ENCODE results near the gene YTHDF2. TPM values are rescaled to one million over a fixed set of nuclear protein-coding genes. Genes with fewer than 3 reads are reported as not detected.
A peak's percentile ranks its signal among the peaks of the same experiment; 100 is the strongest.
"Not testable (repeated sequence)": the region's sequence is repeated elsewhere in the genome, so short reads cannot be mapped to it uniquely, and the experiment has no call there.

The YTHDF2 gene
- total RNA-seq, 2 experiments from 2014 or later = 72.2 to 82.1 TPM

- DNase-seq = no peak
- H3K36me3 Mint-ChIP-seq (ENCODE audit: low read depth) = peaks cover 27% of the 10 kb centered on the region
- CTCF ChIA-PET = no interaction called here
- H3K27ac Mint-ChIP-seq = peak overlapping the region; percentile 8
- TF ChIP-seq, protein P1, sequence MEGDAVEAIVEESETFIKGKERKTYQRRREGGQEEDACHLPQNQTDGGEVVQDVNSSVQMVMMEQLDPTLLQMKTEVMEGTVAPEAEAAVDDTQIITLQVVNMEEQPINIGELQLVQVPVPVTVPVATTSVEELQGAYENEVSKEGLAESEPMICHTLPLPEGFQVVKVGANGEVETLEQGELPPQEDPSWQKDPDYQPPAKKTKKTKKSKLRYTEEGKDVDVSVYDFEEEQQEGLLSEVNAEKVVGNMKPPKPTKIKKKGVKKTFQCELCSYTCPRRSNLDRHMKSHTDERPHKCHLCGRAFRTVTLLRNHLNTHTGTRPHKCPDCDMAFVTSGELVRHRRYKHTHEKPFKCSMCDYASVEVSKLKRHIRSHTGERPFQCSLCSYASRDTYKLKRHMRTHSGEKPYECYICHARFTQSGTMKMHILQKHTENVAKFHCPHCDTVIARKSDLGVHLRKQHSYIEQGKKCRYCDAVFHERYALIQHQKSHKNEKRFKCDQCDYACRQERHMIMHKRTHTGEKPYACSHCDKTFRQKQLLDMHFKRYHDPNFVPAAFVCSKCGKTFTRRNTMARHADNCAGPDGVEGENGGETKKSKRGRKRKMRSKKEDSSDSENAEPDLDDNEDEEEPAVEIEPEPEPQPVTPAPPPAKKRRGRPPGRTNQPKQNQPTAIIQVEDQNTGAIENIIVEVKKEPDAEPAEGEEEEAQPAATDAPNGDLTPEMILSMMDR (IDR thresholded peaks at IDR 0.05) = no peak
- peaks cover 13% of the 10 kb centered on the region for H3K4me1 Mint-ChIP-seq (ENCODE audit: low read depth)
- intact Hi-C loops (cut with micrococcal nuclease) = no loop called here
- H3K4me3 Mint-ChIP-seq = no peak overlapping the region
- POLR2A ChIA-PET = interaction anchor here (0.8 to 1.2 kb wide), 3 partner anchors 14 to 34 kb away, joined by 3 read pairs; partner anchors contain the start of gene YTHDF2
- H3K27me3 Mint-ChIP-seq = no peaks in the 10 kb centered on the region
- no peak for ATAC-seq
- no peaks in the 10 kb centered on the region for H3K9me3 Mint-ChIP-seq
These were observed 33.9 kb downstream of the YTHDF2 start for GRCh38 chr1:28770601-28771165.

DNA sequence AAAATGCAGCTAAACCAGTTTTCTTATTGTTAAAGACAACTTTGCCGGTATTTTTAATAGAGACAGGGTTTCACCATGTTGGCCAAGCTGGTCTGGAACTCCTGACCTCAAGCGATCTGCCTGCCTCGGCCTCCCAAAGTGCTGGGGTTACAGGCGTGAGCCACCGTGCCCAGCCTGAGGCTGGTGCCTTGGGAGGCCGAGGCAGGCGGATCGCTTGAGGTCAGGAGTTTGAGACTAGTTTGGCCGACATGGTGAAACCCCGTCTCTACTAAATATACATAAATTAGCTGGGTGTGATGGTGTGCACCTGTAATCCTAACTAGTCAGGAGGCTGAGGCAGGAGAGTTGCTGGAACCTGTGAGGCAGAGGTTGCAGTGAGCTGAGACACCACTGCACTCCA is 35.2 kb downstream of the YTHDF2 start:
- H3K4me3 Mint-ChIP-seq; H3K27me3 Mint-ChIP-seq; intact Hi-C loops (cut with micrococcal nuclease); DNase-seq; ATAC-seq; H3K4me1 Mint-ChIP-seq (ENCODE audit: low read depth); H3K9me3 Mint-ChIP-seq: not testable (repeated sequence)
- H3K36me3 Mint-ChIP-seq (ENCODE audit: low read depth) = peaks cover 21% of the 10 kb centered on the region
- CTCF ChIA-PET = interaction anchor here (1.2 kb wide), 1 partner anchor 13 kb away, joined by 4 read pairs; no protein-coding TSS in a partner anchor
- POLR2A ChIA-PET = interaction anchor here (1.1 to 1.3 kb wide), 2 partner anchors 11 to 36 kb away, joined by 3 to 4 read pairs; partner anchors contain the start of gene YTHDF2
- peak overlapping the region; percentile 20 for H3K27ac Mint-ChIP-seq

GRCh38 chr1:28773105-28773504 is 36.4 kb downstream of the YTHDF2 start:
- TF ChIP-seq, protein P1 (IDR thresholded peaks at IDR 0.05) = no peak
- H3K27me3 Mint-ChIP-seq = no peaks in the 10 kb centered on the region
- ATAC-seq (no peak), DNase-seq (no peak)
- no peaks in the 10 kb centered on the region for H3K9me3 Mint-ChIP-seq
- H3K4me3 Mint-ChIP-seq = no peak overlapping the region
- intact Hi-C loops (cut with micrococcal nuclease) = no loop called here
- ChIA-PET CTCF (interaction anchor here (3.2 kb wide), 1 partner anchor 108 kb away, joined by 18 read pairs; no protein-coding TSS in a partner anchor), POLR2A (interaction anchor here (1.1 to 1.6 kb wide), 2 partner anchors 16 to 37 kb away, joined by 3 to 4 read pairs; partner anchors contain the start of gene YTHDF2)
- H3K27ac Mint-ChIP-seq = no peak overlapping the region
- H3K4me1 Mint-ChIP-seq (ENCODE audit: low read depth) = peaks cover 4% of the 10 kb centered on the region
- H3K36me3 Mint-ChIP-seq (ENCODE audit: low read depth) = peaks cover 19% of the 10 kb centered on the region

DNA sequence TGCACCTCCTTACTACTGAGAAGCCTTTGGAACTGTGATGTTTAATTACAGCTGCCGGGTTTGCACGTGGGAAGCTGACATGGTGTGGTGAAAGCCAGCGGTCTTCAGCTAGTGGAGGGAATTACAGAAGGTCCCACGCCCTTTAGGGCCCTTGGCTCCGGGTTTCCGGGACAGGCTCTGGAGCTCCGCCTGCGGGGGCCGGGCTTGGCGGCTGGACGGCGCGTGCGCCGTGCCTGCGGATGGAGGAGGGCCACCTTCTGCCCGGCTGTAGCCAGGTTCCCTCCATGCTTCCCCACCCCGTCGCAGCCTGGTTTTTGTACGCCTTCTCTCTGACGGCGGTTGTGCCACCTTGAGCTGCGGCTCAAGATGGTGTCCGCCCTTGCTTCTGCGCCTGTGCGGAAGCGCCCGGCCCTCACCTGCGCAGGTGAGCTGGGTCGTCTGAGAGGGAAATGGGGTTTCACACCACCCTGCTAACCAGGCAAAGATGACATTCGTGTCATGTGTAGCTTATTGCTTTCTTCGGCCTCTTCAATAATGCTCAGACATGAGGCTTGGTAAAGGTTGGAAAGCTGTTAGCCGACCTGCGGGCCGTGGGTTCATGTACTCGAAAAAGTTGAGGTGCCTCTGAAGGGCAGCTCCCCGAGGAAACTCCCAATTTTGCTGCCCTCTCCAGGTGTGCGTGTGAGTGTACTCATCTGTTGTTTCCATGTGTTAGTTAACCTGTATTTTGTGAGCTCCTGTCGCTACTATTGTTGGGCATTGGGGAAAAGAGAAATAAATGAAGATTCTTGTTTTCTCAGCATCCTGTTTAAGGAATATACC is 38.6 kb downstream of the YTHDF2 start:
- intact Hi-C loops (cut with micrococcal nuclease) = no loop called here
- no peaks in the 10 kb centered on the region for H3K9me3 Mint-ChIP-seq
- H3K27ac Mint-ChIP-seq = peak overlapping the region; percentile 71

GRCh38 chr1:28776341-28776740 is 39.6 kb downstream of the YTHDF2 start:
- no peak for DNase-seq
- H3K27ac Mint-ChIP-seq = no peak overlapping the region
- intact Hi-C loops (cut with micrococcal nuclease) = no loop called here
- H3K9me3 Mint-ChIP-seq = no peaks in the 10 kb centered on the region
- H3K4me1 Mint-ChIP-seq (ENCODE audit: low read depth) = peaks cover 4% of the 10 kb centered on the region
- no peaks in the 10 kb centered on the region for H3K27me3 Mint-ChIP-seq
- peaks cover 5% of the 10 kb centered on the region for H3K36me3 Mint-ChIP-seq (ENCODE audit: low read depth)
- no peak for ATAC-seq
- POLR2A ChIA-PET = interaction anchor here (1.1 to 1.4 kb wide), 3 partner anchors 31 to 420 kb away, joined by 3 read pairs; no protein-coding TSS in a partner anchor
- H3K4me3 Mint-ChIP-seq = no peak overlapping the region
- CTCF ChIA-PET = interaction anchor here (0.9 to 3.4 kb wide), 6 partner anchors 8 to 105 kb away, joined by 4 to 43 read pairs (median 12); no protein-coding TSS in a partner anchor
- TF ChIP-seq, protein P1 (IDR thresholded peaks at IDR 0.05) = no peak

More for the DNA sequence above, 38.6 kb downstream of the YTHDF2 start:
- H3K36me3 Mint-ChIP-seq (ENCODE audit: low read depth) = peaks cover 5% of the 10 kb centered on the region
- TF ChIP-seq, protein P1 (IDR thresholded peaks at IDR 0.05) = no peak
- H3K27me3 Mint-ChIP-seq = no peaks in the 10 kb centered on the region
- POLR2A ChIA-PET = interaction anchor here (0.7 to 1.6 kb wide), 9 partner anchors 10 to 421 kb away, joined by 3 to 4 read pairs (median 3); partner anchors contain the start of gene YTHDF2
- CTCF ChIA-PET = interaction anchor here (0.6 to 3.4 kb wide), 13 partner anchors 9 to 427 kb away, joined by 3 to 43 read pairs (median 4); partner anchors contain the start of gene YTHDF2
- H3K4me1 Mint-ChIP-seq (ENCODE audit: low read depth) = peaks cover 4% of the 10 kb centered on the region
- peak; percentile 71 for DNase-seq
- ATAC-seq = peak; percentile 94
- H3K4me3 Mint-ChIP-seq = peak overlapping the region; percentile 68

Data from activated CD8-positive, alpha-beta T cell treated with anti-CD3 and anti-CD28 coated beads for 36 hours (primary cell).